ENCODE data around the gene ABHD4.

GRCh38 chr14:22650046-22650739, 52.1 kb downstream of the ABHD4 start:
- no peak for TF ChIP-seq CTCF (conservative IDR thresholded peaks at IDR 0.05; ENCODE audit: low read length)
- no peak for TF ChIP-seq EZH2phosphoT487 (IDR thresholded peaks at IDR 0.05; ENCODE audit: borderline replicate concordance, low read depth, low read length)
